Chondrocyte (in vitro differentiated cells): ENCODE measurements around the gene IDS. TPM values are rescaled to one million over a fixed set of nuclear protein-coding genes. Genes with fewer than 3 reads are reported as not detected.

Source experiments
- DNase-seq: peaks from one replicate; pipeline ENCODE4 v3.0.0; 2021; ENCODE audit warnings: mixed read lengths, low spot score
- H3K27ac Mint-ChIP-seq: one replicate; pipeline ENCODE4 v1.8.0; 2021; ENCODE audit warnings: mild to moderate bottlenecking, moderate library complexity, mixed read lengths; ENCODE audit not compliant: unreplicated experiment
- H3K27me3 Mint-ChIP-seq: 2 replicates; pipeline ENCODE4 v1.8.0; 2021; ENCODE audit warnings: low read depth, mixed read lengths
- H3K36me3 Mint-ChIP-seq: 2 replicates; pipeline ENCODE4 v1.8.0; 2021; ENCODE audit warnings: low read depth, mixed read lengths
- H3K4me1 Mint-ChIP-seq: 2 replicates; pipeline ENCODE4 v1.8.0; 2021; ENCODE audit warnings: low read depth, mild to moderate bottlenecking, mixed read lengths
- H3K4me3 Mint-ChIP-seq: one replicate; pipeline ENCODE4 v1.8.0; 2021; ENCODE audit warnings: mild to moderate bottlenecking, moderate library complexity, mixed read lengths; ENCODE audit not compliant: unreplicated experiment
- H3K9me3 Mint-ChIP-seq: 2 replicates; pipeline ENCODE4 v1.8.0; 2021; ENCODE audit warnings: low read depth, mixed read lengths
- CTCF ChIP-seq: fragments of 200-600 bp; sonication (generic); IDR thresholded peaks from 2 replicates; pipeline ENCODE4 v1.5.0; 2021; ENCODE audit warnings: antibody characterized with exemption, mild to moderate bottlenecking, moderate library complexity
- total RNA-seq: library from RNA; stranded (reverse); gene quantifications from 3 replicates; pipeline ENCODE4 v1.2.1, GENCODE V29; 2021

IDS gene
- total RNA-seq, 1 donor from 2014 or later = 94.1 TPM

GRCh38 chrX:149453030-149453429 is 52.1 kb downstream of the IDS start:
- DNase-seq = no peak
- Mint-ChIP-seq H3K27ac (no peak overlapping the region), H3K4me3 (no peak overlapping the region), H3K27me3 (no peaks in the 10 kb centered on the region), H3K36me3 (no peaks in the 10 kb centered on the region), H3K9me3 (peaks cover 35% of the 10 kb centered on the region), H3K4me1 (peaks cover 13% of the 10 kb centered on the region)
- no peak for TF ChIP-seq CTCF

DNA sequence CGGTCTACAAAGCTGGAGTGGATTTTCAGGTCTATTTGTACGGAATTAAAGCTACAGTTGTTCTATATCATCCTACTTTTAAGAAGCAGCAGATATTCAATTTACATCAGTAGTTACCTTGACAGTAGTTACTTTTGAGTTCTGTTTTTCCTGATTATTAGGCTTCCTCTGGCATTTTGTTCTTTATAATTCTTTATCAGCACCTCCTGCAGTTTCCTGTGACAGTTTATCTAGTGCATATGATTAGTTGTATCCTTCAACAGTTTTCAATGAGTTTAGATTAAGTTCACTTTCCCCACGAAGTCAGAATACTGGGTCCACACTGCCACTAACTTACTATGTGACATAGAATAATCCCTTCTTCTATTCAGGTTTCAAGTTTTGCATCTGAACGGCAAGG is 71.7 kb downstream of the IDS start:
- DNase-seq = no peak
- H3K4me3 Mint-ChIP-seq = no peak overlapping the region
- H3K27ac Mint-ChIP-seq = no peak overlapping the region
- peaks cover 22% of the 10 kb centered on the region for H3K9me3 Mint-ChIP-seq
- TF ChIP-seq CTCF = no peak
- H3K27me3 Mint-ChIP-seq = no peaks in the 10 kb centered on the region
- H3K36me3 Mint-ChIP-seq = no peaks in the 10 kb centered on the region
- no peaks in the 10 kb centered on the region for H3K4me1 Mint-ChIP-seq

DNA sequence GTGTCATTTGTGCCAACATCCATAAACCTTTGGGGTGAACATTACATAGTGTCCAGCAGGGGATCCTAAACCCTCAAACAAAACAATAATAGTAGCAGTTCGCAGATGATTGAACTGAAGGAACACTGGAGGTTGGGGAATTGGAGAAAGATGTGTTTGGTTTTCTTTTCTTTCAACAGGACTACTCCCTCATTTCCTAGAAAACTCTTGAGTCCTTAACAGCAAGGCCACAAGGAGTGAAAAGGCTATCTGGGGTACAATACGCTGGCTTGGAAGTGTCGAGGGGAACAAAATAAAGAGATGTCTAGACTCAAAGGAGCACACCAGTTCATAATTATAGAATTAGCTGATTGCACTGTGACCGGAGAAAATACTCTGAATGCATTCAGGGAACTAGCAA is 72.1 kb downstream of the IDS start:
- no peak overlapping the region for H3K27ac Mint-ChIP-seq
- H3K4me1 Mint-ChIP-seq = no peaks in the 10 kb centered on the region
- H3K9me3 Mint-ChIP-seq = peaks cover 26% of the 10 kb centered on the region
- no peaks in the 10 kb centered on the region for H3K27me3 Mint-ChIP-seq
- TF ChIP-seq CTCF = no peak
- no peaks in the 10 kb centered on the region for H3K36me3 Mint-ChIP-seq
- no peak overlapping the region for H3K4me3 Mint-ChIP-seq
- no peak for DNase-seq

Other genes starting within 250 kb of the IDS start
- gene EOLA1, start 35.7 kb upstream of the IDS start, total RNA-seq = 14.7 to 18.9 TPM (median 17.8 TPM) in 3 replicates
- not detected in 3 replicates for gene HSFX3, start 44.6 kb upstream of the IDS start, total RNA-seq
- gene MAGEA9B, start 82.2 kb upstream of the IDS start, total RNA-seq = not detected in 3 replicates
- gene HSFX2, start 90.0 kb upstream of the IDS start, total RNA-seq = not detected in 3 replicates
- 21.7 to 30.2 TPM (median 21.9 TPM) in 3 replicates for gene TMEM185A, start 126.5 kb upstream of the IDS start, total RNA-seq
- gene MAGEA11, start 206.8 kb upstream of the IDS start, total RNA-seq = not detected in 3 replicates